OCI-LY3 (cell line): ENCODE measurements around the gene EHBP1L1.
"Not testable (repeated sequence)": the region's sequence is repeated elsewhere in the genome, so short reads cannot be mapped to it uniquely, and the experiment has no call there.

Experiments used
- H2AFZ ChIP-seq: fragments of 200-600, 300-600 bp; shearing (Covaris generic); 2 replicates; pipeline ENCODE4 v1.6.0; 2014; ENCODE audit warnings: antibody characterized with exemption, low read depth, low read length
- H3K27ac ChIP-seq: fragments of 200-600, 300-600 bp; sonication (generic); 2 replicates; pipeline ENCODE4 v1.5.1; 2014; ENCODE audit warnings: mild to moderate bottlenecking, low read length, moderate library complexity, mixed read lengths
- H3K27me3 ChIP-seq: fragments of 200-600, 300-600 bp; sonication (generic); 2 replicates; pipeline ENCODE4 v1.6.1; 2014; ENCODE audit warnings: low read depth, low read length, mixed read lengths
- H3K36me3 ChIP-seq: fragments of 200-600, 300-600 bp; sonication (generic); replicated peaks from 2 replicates; pipeline ENCODE3; 2014; ENCODE audit warnings: low read depth, low read length, mixed read lengths
- H3K4me1 ChIP-seq: fragments of 300-600, 200-600 bp; sonication (generic); 2 replicates; pipeline ENCODE4 v1.6.1; 2014; ENCODE audit warnings: low read length, mixed read lengths
- H3K4me2 ChIP-seq: fragments of 200-600, 300-600 bp; sonication (generic); 2 replicates; pipeline ENCODE4 v1.6.1; 2014; ENCODE audit warnings: low read length, mixed read lengths
- H3K4me3 ChIP-seq: fragments of 300-600, 200-600 bp; sonication (generic); 2 replicates; pipeline ENCODE4 v1.5.1; 2014; ENCODE audit warnings: antibody characterized with exemption, mild to moderate bottlenecking, low read length, moderate library complexity
- H3K79me2 ChIP-seq: fragments of 300-600, 200-600 bp; shearing (Covaris generic); 2 replicates; pipeline ENCODE4 v1.6.1; 2014; ENCODE audit warnings: mild to moderate bottlenecking, low read length, mixed read lengths
- H3K9ac ChIP-seq: fragments of 300-600, 200-600 bp; shearing (Covaris generic); 2 replicates; pipeline ENCODE4 v1.6.0; 2014; ENCODE audit warnings: mild to moderate bottlenecking, low read length, moderate library complexity
- H3K9me3 ChIP-seq: fragments of 200-600, 300-600 bp; shearing (Covaris generic); 2 replicates; pipeline ENCODE4 v1.6.1; 2014; ENCODE audit warnings: low read length, mixed read lengths; ENCODE audit not compliant: insufficient read depth
- H4K20me1 ChIP-seq: fragments of 200-600, 300-600 bp; sonication (generic); 2 replicates; pipeline ENCODE4 v1.6.1; 2016; ENCODE audit warnings: low read length, mixed read lengths; ENCODE audit not compliant: insufficient read depth
- CTCF ChIP-seq: fragments of 200-600, 300-600 bp; sonication (generic); IDR thresholded peaks from 2 replicates; pipeline ENCODE4 v1.5.1; 2014; ENCODE audit warnings: antibody characterized with exemption, low read length, low read depth
- EZH2phosphoT487 ChIP-seq: fragments of 200-600 bp; shearing (Covaris generic); IDR thresholded peaks from 2 replicates; pipeline ENCODE4 v1.6.1; 2018; ENCODE audit warnings: antibody characterized with exemption, mixed run types, low read depth

The EHBP1L1 gene

DNA sequence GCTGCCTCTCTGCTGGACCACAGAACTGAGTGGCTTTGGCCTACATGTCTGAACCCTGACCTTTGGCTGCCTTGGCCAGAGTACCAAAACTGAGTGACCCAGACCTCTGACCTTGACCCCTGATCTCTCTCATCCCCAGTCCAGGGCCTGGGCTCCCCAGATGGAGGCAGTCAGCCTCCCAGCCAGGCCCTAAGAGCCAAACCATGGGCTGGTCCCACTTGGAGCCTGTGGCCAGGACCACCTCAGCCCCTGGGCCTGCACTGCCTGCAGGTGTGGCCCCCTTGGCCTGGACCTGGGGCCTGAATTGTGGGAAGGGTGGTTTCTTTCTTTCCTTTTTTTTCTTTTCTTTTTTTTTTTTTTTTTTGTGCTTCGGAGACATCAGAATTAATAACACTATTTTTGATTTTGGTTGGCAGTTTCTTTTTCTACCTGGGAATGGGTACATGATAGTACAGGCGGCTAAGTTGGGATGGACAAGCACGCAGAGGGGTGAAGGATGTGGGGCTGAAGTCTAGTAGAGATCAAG is 61.2 kb downstream of the EHBP1L1 start:
- peak overlapping the region; percentile 77; the same call in 1 of the 2 replicates for H3K27ac ChIP-seq
- no peak overlapping the region for H3K4me3 ChIP-seq
- peak overlapping the region; percentile 94; the same call in 1 of the 2 replicates for H3K4me2 ChIP-seq

GRCh38 chr11:65637794-65638419 is 62.1 kb downstream of the EHBP1L1 start, which contains the start of gene SIPA1:
Gene SIPA1 (plus strand): TSS chr11:65638101. CDS start chr11:65640922, 2,821 bp downstream.
- H3K9me3 ChIP-seq: no peaks in the 10 kb centered on the region
- peaks cover 36% of the 10 kb centered on the region for H3K36me3 ChIP-seq
- no peaks in the 10 kb centered on the region for H4K20me1 ChIP-seq
- no peak for TF ChIP-seq CTCF
- peak within 1 kb of the TSS; percentile 94 for H3K4me2 ChIP-seq
- peak within 1 kb of the TSS; percentile 58; the same call in 1 of the 2 replicates for H2AFZ ChIP-seq
- H3K4me3 ChIP-seq: peak within 1 kb of the TSS; percentile 85
- H3K27me3 ChIP-seq: no peaks in the 10 kb centered on the region
- peaks cover 27% of the 10 kb centered on the region for H3K79me2 ChIP-seq
- H3K27ac ChIP-seq: peak within 1 kb of the TSS; percentile 77
- H3K4me1 ChIP-seq: peaks cover 32% of the 10 kb centered on the region
- peak within 1 kb of the TSS; percentile 83 for H3K9ac ChIP-seq

More for the DNA sequence above, 61.2 kb downstream of the EHBP1L1 start:
- Histone ChIP-seq H3K9ac (0 out of 2 replicates have a peak overlapping the region, but pooled peaks have one; percentile 83), H3K4me1 (peaks cover 32% of the 10 kb centered on the region), H3K36me3 (peaks cover 31% of the 10 kb centered on the region), H3K9me3 (no peaks in the 10 kb centered on the region), H3K79me2 (peaks cover 27% of the 10 kb centered on the region), H4K20me1 (no peaks in the 10 kb centered on the region), H3K27me3 (no peaks in the 10 kb centered on the region), H2AFZ (no peak overlapping the region)
- TF ChIP-seq EZH2phosphoT487 (no peak), CTCF (no peak)

- H3K27me3 ChIP-seq, H4K20me1 ChIP-seq, H3K9me3 ChIP-seq, H2AFZ ChIP-seq: not testable (repeated sequence)
- peak overlapping the region; percentile 94 for H3K4me2 ChIP-seq
- peak overlapping the region; percentile 73; the same call in 1 of the 2 replicates for H3K9ac ChIP-seq
- peaks cover 32% of the 10 kb centered on the region for H3K4me1 ChIP-seq
- peaks cover 27% of the 10 kb centered on the region for H3K79me2 ChIP-seq
- peak overlapping the region; percentile 85 for H3K4me3 ChIP-seq
- peak overlapping the region; percentile 77 for H3K27ac ChIP-seq
- H3K36me3 ChIP-seq: peaks cover 45% of the 10 kb centered on the region
These were observed 63.4 kb downstream of the EHBP1L1 start for GRCh38 chr11:65639228-65639597.

- Histone ChIP-seq H3K9ac (peak overlapping the region; percentile 73), H3K4me1 (peaks cover 32% of the 10 kb centered on the region), H3K4me3 (peak overlapping the region; percentile 85), H2AFZ (no peak overlapping the region), H3K27ac (peak overlapping the region; percentile 77), H3K4me2 (peak overlapping the region; percentile 94), H4K20me1 (no peaks in the 10 kb centered on the region), H3K9me3 (no peaks in the 10 kb centered on the region), H3K36me3 (peaks cover 42% of the 10 kb centered on the region), H3K79me2 (peaks cover 27% of the 10 kb centered on the region), H3K27me3 (no peaks in the 10 kb centered on the region)
- TF ChIP-seq EZH2phosphoT487 (no peak), CTCF (no peak)
These were observed 64.0 kb downstream of the EHBP1L1 start for GRCh38 chr11:65639623-65640482.
